B cell (primary cell): Measurements from ENCODE around the gene DSP. TPM values are rescaled to one million over a fixed set of nuclear protein-coding genes. Genes with fewer than 3 reads are reported as not detected.
A peak's percentile ranks its signal among the peaks of the same experiment; 100 is the strongest.

Experiments used
- ATAC-seq: fragments of 200-7000 bp; cut with Tn5 transposase; one replicate; pipeline ENCODE4 v1.10.0; 2021; ENCODE audit warnings: low read depth, mild to moderate bottlenecking, moderate number of reproducible peaks, moderate library complexity
- CTCF ChIA-PET: fragments of 350-600 bp; sonication (Branson Sonifier 250); formaldehyde crosslinking; loops from one replicate; lab custom pipeline; 2021; ENCODE audit warnings: antibody characterized with exemption, inconsistent platforms; lab: Charles Lee
- POLR2A ChIA-PET: fragments of 350-600 bp; sonication (Branson Sonifier 250); formaldehyde crosslinking; loops from one replicate; lab custom pipeline; 2021; ENCODE audit warnings: antibody characterized with exemption; lab: Charles Lee
- DNase-seq: peaks from one replicate; pipeline ENCODE4 v3.0.0; 2013
- H2AFZ ChIP-seq: 2 replicates; pipeline ENCODE4 v1.6.1; 2012; ENCODE audit warnings: mild to moderate bottlenecking, low read depth, low read length; ENCODE audit not compliant: insufficient read depth, poor library complexity, severe bottlenecking
- H3K27ac ChIP-seq, 2 donors: 1 replicate in 1 of 2; 2 replicates in 1 of 2; pipeline ENCODE4 v1.5.1; 2012 to 2013; ENCODE audit warnings: low read length in 2 of 2, mild to moderate bottlenecking in 2 of 2, moderate library complexity in 1 of 2
- H3K27me3 ChIP-seq, 4 experiments: fragments of 200-600 bp in 1 of 4; sonication (generic) in 1 of 4; replicated peaks in 1 of 4; 1 replicate in 2 of 4; 2 replicates in 2 of 4; pipeline versions ENCODE4 v1.6.1 to v1.7.0; 2013 to 2016; ENCODE audit warnings: low read length in 3 of 4, mild to moderate bottlenecking in 2 of 4, mixed read lengths in 1 of 4, moderate library complexity in 1 of 4; ENCODE audit not compliant: insufficient read depth in 4 of 4, control insufficient read depth in 3 of 4; ENCODE audit errors: control extremely low read depth in 1 of 4
- H3K36me3 ChIP-seq, 2 experiments: replicated peaks in 1 of 2; 1 replicate in 1 of 2; 2 replicates in 1 of 2; pipeline versions ENCODE4 v1.6.1 to v1.7.1; 2013; ENCODE audit warnings: low read length in 1 of 2; ENCODE audit not compliant: insufficient read depth in 2 of 2, control insufficient read depth in 1 of 2; ENCODE audit errors: control extremely low read depth in 1 of 2, extremely low read depth in 1 of 2
- H3K4me1 ChIP-seq, 2 donors: fragments of 200-600 bp in 1 of 2; sonication (generic) in 1 of 2; 1 replicate in 1 of 2; 2 replicates in 1 of 2; pipeline versions ENCODE4 v1.5.1 to v1.6.1; 2013 to 2017; ENCODE audit warnings: low read length in 2 of 2; ENCODE audit not compliant: control insufficient read depth in 2 of 2, insufficient read depth in 2 of 2
- H3K4me2 ChIP-seq: replicated peaks from 2 replicates; pipeline ENCODE3; 2012; ENCODE audit warnings: mild to moderate bottlenecking, low read depth, low read length; ENCODE audit not compliant: poor library complexity, severe bottlenecking
- H3K4me3 ChIP-seq, 5 experiments: fragments of 200-600 bp in 1 of 5; sonication (generic) in 1 of 5; 1 replicate in 3 of 5; 2 replicates in 2 of 5; pipeline versions ENCODE4 v1.5.1 to v1.7.0; 2011 to 2016; ENCODE audit warnings: low read length in 4 of 5, mild to moderate bottlenecking in 4 of 5, low read depth in 2 of 5, control low read depth in 1 of 5, moderate library complexity in 1 of 5; ENCODE audit not compliant: insufficient read depth in 1 of 5; ENCODE audit errors: control extremely low read depth in 1 of 5, extremely low read depth in 1 of 5
- H3K79me2 ChIP-seq: fragments of 200-600 bp; sonication (generic); one replicate; pipeline ENCODE4 v1.6.0; 2016; ENCODE audit warnings: low read length; ENCODE audit not compliant: control insufficient read depth, insufficient read depth
- H3K9ac ChIP-seq: fragments of 200-600 bp; sonication (generic); 2 replicates; pipeline ENCODE4 v1.6.1; 2017; ENCODE audit warnings: mild to moderate bottlenecking, low read length, moderate library complexity
- H3K9me3 ChIP-seq, 3 donors: one replicate each; pipeline versions ENCODE4 v1.6.1 to v1.7.1; 2013; ENCODE audit warnings: low read length in 2 of 3; ENCODE audit not compliant: control insufficient read depth in 2 of 3, insufficient read depth in 1 of 3; ENCODE audit errors: control extremely low read depth in 1 of 3
- H4K20me1 ChIP-seq: 2 replicates; pipeline ENCODE4 v1.6.0; 2012; ENCODE audit warnings: mild to moderate bottlenecking, low read length; ENCODE audit not compliant: insufficient read depth, control insufficient read depth, poor library complexity, severe bottlenecking
- H3K27ac Mint-ChIP-seq: one replicate; pipeline ENCODE4 v1.8.0; 2021; ENCODE audit warnings: mixed read lengths
- H3K27me3 Mint-ChIP-seq: one replicate; pipeline ENCODE4 v1.8.0; 2021; ENCODE audit warnings: mixed read lengths
- H3K4me1 Mint-ChIP-seq: one replicate; pipeline ENCODE4 v1.8.0; 2021; ENCODE audit warnings: mixed read lengths
- H3K4me3 Mint-ChIP-seq: one replicate; pipeline ENCODE4 v1.8.0; 2021; ENCODE audit warnings: mixed read lengths
- H3K9me3 Mint-ChIP-seq: one replicate; pipeline ENCODE4 v1.8.0; 2022; ENCODE audit warnings: mixed read lengths; ENCODE audit not compliant: insufficient read depth
- CTCF ChIP-seq: fragments of 200-600 bp; IDR thresholded peaks from one replicate; pipeline ENCODE4 v1.8.0; 2022; ENCODE audit warnings: antibody characterized with exemption, mild to moderate bottlenecking
- EZH2 ChIP-seq: IDR thresholded peaks from 2 replicates; pipeline ENCODE4 v1.6.1; 2012; ENCODE audit warnings: borderline replicate concordance, low read depth, mild to moderate bottlenecking, moderate library complexity, low read length; ENCODE audit not compliant: insufficient read depth, poor library complexity, severe bottlenecking
- WGBS: methylation state at CpG from one replicate; pipeline ENCODE4 v1.1.5; 2013; ENCODE audit warnings: missing lambda C conversion rate; ENCODE audit not compliant: insufficient coverage; 5-methylcytosine and 5-hydroxymethylcytosine counted together
- intact Hi-C: fragments of 100-400 bp; cut with micrococcal nuclease; formaldehyde crosslinking; loops from one replicate; pipeline ENCODE4 v1.10.0; 2022
- polyA plus RNA-seq: library from polyadenylated mRNA; depleted of rRNA; stranded (reverse); fragments of >200 nt; gene quantifications from 2 replicates; pipeline ENCODE4 v1.2.3, GENCODE V29; 2012
- total RNA-seq, 2 donors: library from RNA; stranded (reverse); fragments of 120-200 nt in 1 of 2; gene quantifications; 1 replicate in 1 of 2; 2 replicates in 1 of 2; pipeline versions ENCODE4 v1.2.3 to v1.2.4, GENCODE V29; 2013 to 2022

Gene DSP
- total and polyA plus RNA-seq, 2 donors (not counting 1 experiment from before 2014, with no cell fraction given) = not detected

GRCh38 chr6:7617801-7618764 lies 76.6 kb downstream of the DSP start:
- ATAC-seq = no peak

More at GRCh38 chr6:7617801-7618764, 76.6 kb downstream of the DSP start:
- ChIA-PET POLR2A (no interaction called here), CTCF (interaction anchor here (1.2 to 10.7 kb wide), 6 partner anchors 11 to 941 kb away, joined by 3 to 216 read pairs (median 4); no protein-coding TSS in a partner anchor)
- no peaks in the 10 kb centered on the region for H3K36me3 ChIP-seq
- H3K4me1 ChIP-seq = peaks cover 0 to 15% of the 10 kb centered on the region in 2 donors
- peak; percentile 7 for DNase-seq
- H3K4me1 Mint-ChIP-seq = peaks cover 5% of the 10 kb centered on the region
- WGBS = 15% methylated on average over 11 of the region's 12 CpGs
- no peaks in the 10 kb centered on the region for H3K9me3 Mint-ChIP-seq
- no peaks in the 10 kb centered on the region for H4K20me1 ChIP-seq
- no peak overlapping the region for H3K27ac Mint-ChIP-seq
- no peak overlapping the region for H3K4me3 ChIP-seq
- H3K9ac ChIP-seq = no peak overlapping the region
- peaks cover 0 to 5% (median 0%) of the 10 kb centered on the region in 4 experiments for H3K27me3 ChIP-seq
- H2AFZ ChIP-seq = no peak overlapping the region
- intact Hi-C loops = loop anchor here (10.0 kb wide), 1 partner anchor 1063 kb away; no protein-coding TSS in a partner anchor
- TF ChIP-seq CTCF (no peak), EZH2 (no peak)
- no peaks in the 10 kb centered on the region for H3K79me2 ChIP-seq
- no peak overlapping the region for H3K4me2 ChIP-seq
- no peak overlapping the region for H3K27ac ChIP-seq
- H3K4me3 Mint-ChIP-seq = no peak overlapping the region
- H3K27me3 Mint-ChIP-seq = peaks cover 4% of the 10 kb centered on the region
- no peaks in the 10 kb centered on the region for H3K9me3 ChIP-seq
